Esophagus muscularis mucosa (tissue), 3 donors: ENCODE results near the gene PCDHB5.

Experiments used
- EP300 ChIP-seq: sonication (generic); formaldehyde crosslinking; IDR thresholded peaks from one replicate; pipeline ENCODE4 v1.6.1; 2017; ENCODE audit warnings: antibody characterized with exemption
- TF ChIP-seq, protein P1 (sequence below), 3 experiments: fragments of 200-600 bp in 2 of 3; fragments of 450-650 bp in 1 of 3; sonication (generic) in 2 of 3; IDR thresholded peaks; one replicate each; pipeline ENCODE4 v1.5.1; 2017 to 2019; ENCODE audit warnings: antibody characterized with exemption in 3 of 3, mild to moderate bottlenecking in 2 of 3, moderate library complexity in 1 of 3

DNA sequence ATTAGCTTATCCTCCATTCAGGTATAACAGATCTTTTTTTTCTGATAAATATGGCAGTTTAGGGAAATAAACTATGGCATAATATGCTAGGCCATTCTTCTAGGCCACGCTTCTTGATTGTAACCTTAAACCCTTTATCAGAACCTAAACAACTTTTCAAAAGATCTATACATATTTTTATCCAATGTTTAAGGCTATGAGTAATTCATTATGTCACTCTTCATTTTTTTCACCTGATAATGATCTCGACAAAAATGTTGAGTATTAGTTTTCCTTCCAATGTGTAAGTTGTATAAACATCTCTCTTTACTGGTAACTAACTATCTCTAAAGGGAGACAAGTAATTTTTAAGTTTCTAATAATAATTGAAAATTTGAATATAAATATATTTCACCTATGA lies 15.8 kb upstream of the PCDHB5 start:
- no peak for TF ChIP-seq EP300
- TF ChIP-seq, protein P1, sequence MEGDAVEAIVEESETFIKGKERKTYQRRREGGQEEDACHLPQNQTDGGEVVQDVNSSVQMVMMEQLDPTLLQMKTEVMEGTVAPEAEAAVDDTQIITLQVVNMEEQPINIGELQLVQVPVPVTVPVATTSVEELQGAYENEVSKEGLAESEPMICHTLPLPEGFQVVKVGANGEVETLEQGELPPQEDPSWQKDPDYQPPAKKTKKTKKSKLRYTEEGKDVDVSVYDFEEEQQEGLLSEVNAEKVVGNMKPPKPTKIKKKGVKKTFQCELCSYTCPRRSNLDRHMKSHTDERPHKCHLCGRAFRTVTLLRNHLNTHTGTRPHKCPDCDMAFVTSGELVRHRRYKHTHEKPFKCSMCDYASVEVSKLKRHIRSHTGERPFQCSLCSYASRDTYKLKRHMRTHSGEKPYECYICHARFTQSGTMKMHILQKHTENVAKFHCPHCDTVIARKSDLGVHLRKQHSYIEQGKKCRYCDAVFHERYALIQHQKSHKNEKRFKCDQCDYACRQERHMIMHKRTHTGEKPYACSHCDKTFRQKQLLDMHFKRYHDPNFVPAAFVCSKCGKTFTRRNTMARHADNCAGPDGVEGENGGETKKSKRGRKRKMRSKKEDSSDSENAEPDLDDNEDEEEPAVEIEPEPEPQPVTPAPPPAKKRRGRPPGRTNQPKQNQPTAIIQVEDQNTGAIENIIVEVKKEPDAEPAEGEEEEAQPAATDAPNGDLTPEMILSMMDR (IDR thresholded peaks at IDR 0.05): no peak
